Hepatocyte (in vitro differentiated cells): Measurements from ENCODE around the gene BAZ2B.

Source experiments
- EZH2phosphoT487 ChIP-seq: fragments of 200-600 bp; sonication (generic); IDR thresholded peaks from one replicate; pipeline ENCODE4 v1.6.1; 2018; ENCODE audit warnings: antibody characterized with exemption, mild to moderate bottlenecking, low read depth, moderate library complexity; ENCODE audit not compliant: unreplicated experiment, severe bottlenecking
- TF ChIP-seq, protein P1 (sequence below): fragments of 200-600 bp; sonication (generic); IDR thresholded peaks from 2 replicates; pipeline ENCODE4 v1.5.1; 2016; ENCODE audit warnings: antibody characterized with exemption, mild to moderate bottlenecking; ENCODE audit not compliant: poor library complexity

DNA sequence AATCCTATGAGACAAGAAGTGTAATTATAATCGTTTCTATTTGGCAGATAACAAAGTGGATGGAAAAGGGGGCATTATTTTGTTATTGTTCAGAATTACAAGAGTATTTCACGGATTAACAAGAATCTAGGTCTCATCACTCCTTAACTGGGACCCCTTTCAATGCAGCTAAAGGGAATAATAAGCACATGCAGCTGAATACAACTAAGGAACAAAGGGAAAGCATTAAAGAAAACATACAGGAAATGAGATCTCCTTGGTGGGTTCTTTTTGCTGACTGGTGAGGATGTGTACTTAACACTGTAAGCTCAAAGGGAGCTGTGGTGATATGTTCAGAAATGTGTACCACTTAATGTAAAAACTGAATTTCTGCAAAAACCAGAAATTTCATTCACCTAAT, 189.3 kb downstream of the BAZ2B start:
- TF ChIP-seq EZH2phosphoT487, result no peak
- TF ChIP-seq, protein P1, sequence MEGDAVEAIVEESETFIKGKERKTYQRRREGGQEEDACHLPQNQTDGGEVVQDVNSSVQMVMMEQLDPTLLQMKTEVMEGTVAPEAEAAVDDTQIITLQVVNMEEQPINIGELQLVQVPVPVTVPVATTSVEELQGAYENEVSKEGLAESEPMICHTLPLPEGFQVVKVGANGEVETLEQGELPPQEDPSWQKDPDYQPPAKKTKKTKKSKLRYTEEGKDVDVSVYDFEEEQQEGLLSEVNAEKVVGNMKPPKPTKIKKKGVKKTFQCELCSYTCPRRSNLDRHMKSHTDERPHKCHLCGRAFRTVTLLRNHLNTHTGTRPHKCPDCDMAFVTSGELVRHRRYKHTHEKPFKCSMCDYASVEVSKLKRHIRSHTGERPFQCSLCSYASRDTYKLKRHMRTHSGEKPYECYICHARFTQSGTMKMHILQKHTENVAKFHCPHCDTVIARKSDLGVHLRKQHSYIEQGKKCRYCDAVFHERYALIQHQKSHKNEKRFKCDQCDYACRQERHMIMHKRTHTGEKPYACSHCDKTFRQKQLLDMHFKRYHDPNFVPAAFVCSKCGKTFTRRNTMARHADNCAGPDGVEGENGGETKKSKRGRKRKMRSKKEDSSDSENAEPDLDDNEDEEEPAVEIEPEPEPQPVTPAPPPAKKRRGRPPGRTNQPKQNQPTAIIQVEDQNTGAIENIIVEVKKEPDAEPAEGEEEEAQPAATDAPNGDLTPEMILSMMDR, result no peak
